Activated B cell treated with CpG ODN at 0.5 μM for 24 hours (primary cell): ENCODE data around the gene TCIRG1. TPM values are rescaled to one million over a fixed set of nuclear protein-coding genes. Genes with fewer than 3 reads are reported as not detected.

Source experiments
- ATAC-seq: fragments of 200-7000 bp; cut with Tn5 transposase; one replicate; pipeline ENCODE4 v1.10.0; 2021; ENCODE audit warnings: low read depth, mild to moderate bottlenecking, moderate library complexity
- CTCF ChIA-PET: fragments of 350-600 bp; sonication (Branson Sonifier 250); formaldehyde crosslinking; loops from one replicate; lab custom pipeline; 2021; ENCODE audit warnings: antibody characterized with exemption; lab: Charles Lee
- POLR2A ChIA-PET: fragments of 350-600 bp; sonication (Branson Sonifier 250); formaldehyde crosslinking; loops from one replicate; lab custom pipeline; 2021; ENCODE audit warnings: antibody characterized with exemption; lab: Charles Lee
- DNase-seq: peaks from one replicate; pipeline ENCODE4 v3.0.0; 2022
- H3K27ac Mint-ChIP-seq: one replicate; pipeline ENCODE4 v1.8.0; 2020; ENCODE audit warnings: mixed read lengths
- H3K27me3 Mint-ChIP-seq: one replicate; pipeline ENCODE4 v1.8.0; 2021; ENCODE audit warnings: mixed read lengths
- H3K36me3 Mint-ChIP-seq: one replicate; pipeline ENCODE4 v1.8.0; 2021; ENCODE audit warnings: low read depth, mixed read lengths
- H3K4me1 Mint-ChIP-seq: one replicate; pipeline ENCODE4 v1.8.0; 2021; ENCODE audit warnings: mixed read lengths
- H3K4me3 Mint-ChIP-seq: one replicate; pipeline ENCODE4 v1.8.0; 2020; ENCODE audit warnings: mild to moderate bottlenecking, mixed read lengths
- H3K9me3 Mint-ChIP-seq: one replicate; pipeline ENCODE4 v1.8.0; 2020; ENCODE audit warnings: mixed read lengths
- CTCF ChIP-seq: fragments of 200-600 bp; IDR thresholded peaks from one replicate; pipeline ENCODE4 v1.8.0; 2022; ENCODE audit warnings: antibody characterized with exemption, mild to moderate bottlenecking
- intact Hi-C: fragments of 100-400 bp; cut with micrococcal nuclease; formaldehyde crosslinking; loops from one replicate; pipeline ENCODE4 v1.15.1; 2024
- total RNA-seq: library from RNA; stranded (reverse); gene quantifications from 2 replicates; pipeline ENCODE4 v1.2.3, GENCODE V29; 2022

The TCIRG1 gene
- total RNA-seq, 1 donor from 2014 or later: 227 TPM

- Mint-ChIP-seq H3K27ac (peak overlapping the region; percentile 79), H3K27me3 (no peaks in the 10 kb centered on the region), H3K36me3 (no peaks in the 10 kb centered on the region), H3K4me3 (peak overlapping the region; percentile 78), H3K9me3 (no peaks in the 10 kb centered on the region), H3K4me1 (peaks cover 63% of the 10 kb centered on the region)
- ATAC-seq: peak; percentile 15
- intact Hi-C loops: loop anchor here (1.0 to 10.0 kb wide), 5 partner anchors 14 to 1286 kb away; partner anchors contain the start of gene MYEOV
- ChIA-PET CTCF (interaction anchor here (0.9 to 4.2 kb wide), 7 partner anchors 16 to 249 kb away, joined by 3 to 23 read pairs (median 5); partner anchors contain the start of gene TCIRG1), POLR2A (interaction anchor here (0.6 to 2.3 kb wide), 9 partner anchors 9 to 265 kb away, joined by 3 to 9 read pairs (median 3); partner anchors contain the start of genes C11orf24 and TCIRG1)
- TF ChIP-seq CTCF: no peak
- DNase-seq: no peak
These were observed 30.2 kb upstream of the TCIRG1 start for GRCh38 chr11:68008381-68009337.

- ChIA-PET CTCF (interaction anchor here (0.9 to 4.2 kb wide), 9 partner anchors 11 to 248 kb away, joined by 3 to 23 read pairs (median 5); partner anchors contain the start of gene TCIRG1), POLR2A (interaction anchor here (0.7 to 2.3 kb wide), 9 partner anchors 7 to 264 kb away, joined by 3 to 9 read pairs (median 3); partner anchors contain the start of gene C11orf24)
These were observed 29.3 kb upstream of the TCIRG1 start for GRCh38 chr11:68009391-68010089.

GRCh38 chr11:68010090-68011041 is 28.5 kb upstream of the TCIRG1 start, which contains the start of gene ALDH3B1:
TSS of gene ALDH3B1 (plus strand) at chr11:68010327. CDS start at chr11:68015298, 4,971 bp downstream.
- no peak for TF ChIP-seq CTCF
- DNase-seq: peak; percentile 54
- Mint-ChIP-seq H3K27ac (peak within 1 kb of the TSS; percentile 79), H3K4me1 (peaks cover 51% of the 10 kb centered on the region), H3K9me3 (no peaks in the 10 kb centered on the region), H3K36me3 (no peaks in the 10 kb centered on the region), H3K4me3 (peak within 1 kb of the TSS; percentile 78), H3K27me3 (no peaks in the 10 kb centered on the region)
- ChIA-PET POLR2A (interaction anchor here (1.0 to 2.3 kb wide), 7 partner anchors 8 to 262 kb away, joined by 3 to 9 read pairs (median 4); partner anchors contain the start of gene C11orf24), CTCF (interaction anchor here (1.6 to 4.2 kb wide), 6 partner anchors 10 to 202 kb away, joined by 4 to 23 read pairs (median 6); partner anchors contain the start of gene TCIRG1)
- ATAC-seq: peak; percentile 83
- intact Hi-C loops: no loop called here

More at GRCh38 chr11:68009391-68010089, 29.3 kb upstream of the TCIRG1 start:
- Mint-ChIP-seq H3K4me3 (peak overlapping the region; percentile 78), H3K27ac (peak overlapping the region; percentile 79), H3K9me3 (no peaks in the 10 kb centered on the region), H3K36me3 (no peaks in the 10 kb centered on the region), H3K27me3 (no peaks in the 10 kb centered on the region), H3K4me1 (peaks cover 58% of the 10 kb centered on the region)
- peak; percentile 38 for ATAC-seq
- TF ChIP-seq CTCF: no peak
- intact Hi-C loops: loop anchor here (1.0 to 10.0 kb wide), 5 partner anchors 15 to 1285 kb away; partner anchors contain the start of gene MYEOV
- no peak for DNase-seq
